GM19328 (cell line): ENCODE results near the gene CTNND2.

Experiments used
- ATAC-seq: cut with Tn5 transposase; IDR thresholded peaks from one replicate; pipeline ENCODE4 v1.9.1; 2021; ENCODE audit warnings: mild to moderate bottlenecking, moderate library complexity; ENCODE audit not compliant: unreplicated experiment

Gene CTNND2

DNA sequence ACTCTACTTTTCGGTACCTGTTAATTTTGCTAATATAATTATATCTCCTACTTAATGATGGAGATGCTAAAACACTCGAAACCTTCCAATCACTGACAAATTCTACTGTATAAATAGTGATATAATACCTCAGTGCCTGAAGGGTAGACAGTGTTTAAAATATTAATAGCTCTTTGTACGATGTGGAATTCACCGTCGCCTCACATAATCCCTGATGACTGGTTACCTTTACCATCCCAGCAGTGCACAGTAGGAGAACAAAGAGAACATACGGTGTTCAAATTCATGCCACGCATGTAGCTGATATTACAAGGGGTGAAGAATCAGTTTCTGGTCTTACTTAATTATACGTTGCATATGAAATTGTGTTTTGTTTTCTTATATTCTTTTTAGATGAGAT is 506.7 kb downstream of the CTNND2 start:
- no peak for ATAC-seq

- no peak for ATAC-seq
Measured at GRCh38 chr5:11396917-11397316, 507.3 kb downstream of the CTNND2 start.

- no peak for ATAC-seq
Measured at GRCh38 chr5:11394933-11395332, 509.3 kb downstream of the CTNND2 start.

GRCh38 chr5:11390291-11390767 is 513.9 kb downstream of the CTNND2 start:
- no peak for ATAC-seq

DNA sequence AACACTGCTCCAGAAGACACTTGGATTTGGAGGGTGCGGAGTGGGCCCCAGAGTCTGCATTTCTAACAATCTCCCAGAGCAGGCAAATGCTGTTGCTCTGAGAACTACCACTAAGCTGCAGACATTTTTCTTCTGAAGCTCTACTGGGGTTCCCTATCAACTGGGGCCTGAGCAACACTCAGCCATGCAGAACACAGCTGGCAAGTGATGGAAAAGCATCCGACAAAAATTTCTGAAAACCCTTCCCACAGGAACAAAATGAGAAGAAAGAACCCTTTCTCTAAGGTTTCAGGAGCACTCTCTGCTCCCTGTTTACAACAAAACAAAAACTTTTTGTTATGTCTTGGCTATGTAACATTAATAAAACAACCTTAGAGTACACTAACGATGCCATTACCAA is 516.9 kb downstream of the CTNND2 start:
- ATAC-seq, result no peak

DNA sequence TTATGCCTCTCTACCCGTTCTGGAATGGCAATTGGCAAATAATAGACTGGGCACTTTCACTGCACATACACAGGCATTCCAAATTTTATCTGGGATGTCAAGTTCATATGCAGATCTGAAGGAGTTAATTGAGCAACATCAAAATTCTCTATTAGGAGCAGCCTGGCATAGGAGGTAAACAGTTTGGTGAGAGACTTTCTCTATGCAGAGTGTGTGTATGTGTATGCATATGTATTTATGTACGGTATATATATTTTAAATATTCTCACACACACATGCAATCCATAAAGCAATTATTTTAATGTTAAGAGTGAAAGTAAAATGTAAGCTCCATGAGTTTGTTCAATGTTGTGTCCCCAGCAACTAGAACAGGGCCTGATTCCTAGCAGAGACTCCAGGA is 517.8 kb downstream of the CTNND2 start:
- no peak for ATAC-seq

- no peak for ATAC-seq
Measured at GRCh38 chr5:11385901-11386293, 518.3 kb downstream of the CTNND2 start.

DNA sequence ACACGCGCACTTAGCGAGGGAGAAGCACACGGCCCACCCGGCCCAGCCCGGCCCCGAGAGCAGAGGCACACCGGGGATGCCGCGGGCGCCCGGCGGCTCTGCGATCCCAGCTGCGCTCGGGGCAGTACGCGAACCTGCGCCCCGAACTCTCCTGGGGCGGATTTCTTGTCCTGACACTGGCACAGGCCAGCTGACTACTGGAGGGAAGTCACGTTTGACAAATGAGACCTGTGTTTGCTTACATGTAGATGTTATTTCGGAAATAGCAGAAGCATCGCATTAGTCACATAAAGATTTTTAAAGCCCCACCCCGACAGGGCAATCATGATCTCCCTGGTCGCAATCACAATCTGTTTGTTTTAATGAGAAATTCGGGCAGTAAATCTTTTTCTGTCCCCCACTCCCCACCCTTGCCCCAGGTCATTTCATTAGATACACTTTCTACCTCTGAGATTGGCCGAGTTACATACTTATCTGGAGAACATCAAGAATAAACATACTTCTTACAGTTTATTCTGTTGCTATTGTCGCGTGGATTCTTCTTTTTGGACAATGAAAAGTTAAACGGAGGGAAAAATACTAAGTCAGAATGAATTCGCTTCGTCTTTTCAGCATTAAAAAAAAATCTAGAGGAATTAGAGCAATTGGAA is 518.9 kb downstream of the CTNND2 start:
- no peak for ATAC-seq

DNA sequence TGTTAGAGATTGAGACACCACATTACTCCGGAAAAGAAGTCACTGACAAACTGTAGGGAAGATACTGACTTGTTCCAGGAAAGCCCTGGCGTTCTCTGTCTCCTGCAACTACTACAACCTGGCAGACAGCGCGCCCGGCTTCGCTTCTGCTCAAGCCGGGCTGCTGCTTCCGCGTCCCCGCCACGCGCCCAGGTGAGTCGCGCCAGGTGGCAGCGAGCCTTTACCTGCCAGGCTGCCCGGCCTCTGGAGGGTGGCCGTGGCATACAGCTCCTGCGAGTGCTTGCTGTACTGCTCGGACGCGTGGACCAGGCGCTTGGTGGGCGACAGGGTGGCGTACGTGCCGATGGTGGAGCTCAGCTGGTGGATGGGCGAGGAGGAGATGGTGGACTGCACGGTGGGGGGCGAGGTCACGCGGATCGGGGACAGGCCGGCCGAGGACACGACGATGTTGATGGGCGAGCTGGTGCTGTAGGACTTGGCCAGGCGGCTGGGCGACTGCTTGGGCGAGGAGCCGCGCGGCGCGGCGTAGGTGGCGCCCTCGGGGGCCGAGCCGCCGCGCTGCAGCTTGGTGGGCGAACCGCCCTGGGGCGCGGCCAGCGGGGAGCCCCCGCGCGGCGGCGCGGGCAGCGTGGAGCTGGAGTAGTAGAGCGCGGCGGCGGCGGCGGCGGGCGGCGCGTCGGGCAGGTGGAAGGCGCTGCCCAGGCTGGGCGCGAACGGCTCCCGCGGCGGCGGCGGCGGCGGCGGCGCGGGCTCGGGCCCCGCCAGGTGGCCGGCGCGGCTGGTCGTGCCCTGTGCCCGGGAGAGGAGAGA is 519.6 kb downstream of the CTNND2 start:
- ATAC-seq, result no peak

GRCh38 chr5:11383506-11384095 is 520.6 kb downstream of the CTNND2 start:
- ATAC-seq, result no peak

- ATAC-seq, result no peak
Measured at GRCh38 chr5:11378461-11378860, 525.8 kb downstream of the CTNND2 start.

DNA sequence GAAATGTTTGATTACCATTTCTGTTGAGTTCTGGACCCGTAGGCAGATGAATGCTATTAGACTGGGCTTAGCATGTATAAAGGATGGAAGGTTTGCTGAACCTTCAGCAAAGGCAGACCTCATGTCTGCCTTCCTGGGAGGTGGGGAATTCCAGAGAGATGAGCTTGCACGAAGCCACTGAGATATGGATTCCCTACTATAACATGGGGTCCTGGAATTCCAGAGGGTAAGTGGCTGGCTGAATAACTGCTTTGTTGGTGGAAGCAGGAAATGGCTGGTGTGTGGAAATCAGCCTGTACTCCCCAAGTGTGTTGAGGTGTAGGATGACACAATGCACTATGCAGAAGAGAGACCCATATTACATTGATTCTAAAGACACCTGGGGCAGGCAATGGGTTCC is 526.4 kb downstream of the CTNND2 start:
- ATAC-seq, result no peak

- no peak for ATAC-seq
Measured at GRCh38 chr5:11372191-11372590, 532.1 kb downstream of the CTNND2 start.

DNA sequence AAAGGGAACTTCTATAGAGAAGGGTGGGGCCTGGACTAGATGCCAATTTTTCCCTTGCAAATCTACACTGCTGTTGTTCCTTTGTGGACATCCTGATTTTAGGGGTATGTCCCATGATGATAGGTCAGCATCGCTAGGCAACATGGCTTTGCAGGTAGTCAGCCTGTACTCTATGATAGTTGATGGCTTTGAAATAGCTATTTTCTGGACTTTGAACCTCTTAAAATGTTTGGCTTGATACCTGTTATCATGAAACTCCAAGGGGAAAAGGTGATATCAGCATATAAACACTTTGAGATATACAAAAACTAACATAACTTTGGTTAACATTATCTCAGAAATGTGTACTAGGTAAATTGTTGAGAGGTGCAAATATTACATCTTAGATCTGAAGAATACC is 533.2 kb downstream of the CTNND2 start:
- ATAC-seq, result no peak

GRCh38 chr5:11364531-11364930 is 539.7 kb downstream of the CTNND2 start:
- ATAC-seq, result no peak

GRCh38 chr5:11363631-11364178 is 540.5 kb downstream of the CTNND2 start:
- ATAC-seq, result no peak

DNA sequence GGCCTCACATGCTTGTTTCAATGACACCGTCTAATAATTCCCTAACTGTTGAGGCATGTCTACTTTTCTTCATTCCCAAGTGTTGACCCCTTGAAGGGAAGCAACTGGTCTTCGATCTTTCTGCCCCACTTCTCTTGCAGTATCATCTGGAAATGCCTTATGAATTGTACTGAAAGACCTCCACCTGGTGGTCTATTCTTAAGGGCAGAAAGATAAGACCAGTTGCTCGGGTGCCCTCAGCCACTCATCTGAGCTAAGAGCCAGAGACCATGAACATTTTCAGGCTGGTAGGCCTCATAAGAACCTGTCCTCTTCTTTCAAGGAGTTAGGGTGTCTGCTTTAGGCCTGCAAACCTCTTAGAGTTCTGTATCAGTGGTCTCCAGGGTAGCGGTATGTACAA is 542.5 kb downstream of the CTNND2 start:
- no peak for ATAC-seq

DNA sequence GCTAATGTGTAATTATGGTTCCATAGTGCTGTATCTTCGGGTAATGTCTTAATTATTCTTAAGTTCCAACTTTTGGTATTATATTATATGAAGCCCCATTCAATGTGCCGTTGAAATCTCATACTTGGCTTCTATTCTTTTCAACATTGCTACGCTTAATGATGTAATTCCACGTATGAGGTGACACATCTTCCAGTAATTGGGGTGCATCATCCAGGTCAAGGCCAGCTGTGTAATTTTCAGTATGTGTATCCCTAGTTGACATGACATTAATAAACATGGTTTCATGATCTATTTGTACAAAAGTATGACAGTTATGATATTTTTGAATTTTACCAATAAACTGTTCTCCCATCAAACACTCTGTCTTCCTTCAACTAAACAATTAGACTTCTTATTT is 546.3 kb downstream of the CTNND2 start:
- ATAC-seq, result no peak

- ATAC-seq, result no peak
Measured at GRCh38 chr5:11355491-11355890, 548.8 kb downstream of the CTNND2 start.

DNA sequence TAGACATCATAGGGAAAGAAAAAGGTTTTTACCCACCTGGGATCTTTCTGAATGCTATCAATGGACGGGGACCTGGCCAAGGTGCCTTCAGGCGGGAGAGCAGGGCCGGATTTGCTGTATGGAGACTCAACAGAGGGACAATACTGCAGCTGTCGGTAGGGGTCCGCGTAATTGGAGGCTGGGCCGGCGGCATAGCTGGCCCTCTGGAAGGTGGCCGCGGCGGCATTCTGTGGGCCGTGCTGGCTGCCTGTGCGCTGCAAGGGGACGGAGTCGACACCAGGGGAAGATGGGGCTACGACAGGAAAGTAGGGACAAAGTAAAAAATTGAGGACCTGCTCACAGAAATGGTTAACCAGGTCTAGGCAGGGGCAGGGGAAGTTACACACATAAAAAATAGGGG is 557.9 kb downstream of the CTNND2 start:
- ATAC-seq, result no peak

- no peak for ATAC-seq
Measured at GRCh38 chr5:11335881-11336760, 568.1 kb downstream of the CTNND2 start.
